Measurements from ENCODE around the gene GJA5. TPM values are rescaled to one million over a fixed set of nuclear protein-coding genes. Genes with fewer than 3 reads are reported as not detected.

The GJA5 gene
- total RNA-seq, 6 experiments from 2014 or later = 0.12 to 1.2 (median 0.56) TPM

DNA sequence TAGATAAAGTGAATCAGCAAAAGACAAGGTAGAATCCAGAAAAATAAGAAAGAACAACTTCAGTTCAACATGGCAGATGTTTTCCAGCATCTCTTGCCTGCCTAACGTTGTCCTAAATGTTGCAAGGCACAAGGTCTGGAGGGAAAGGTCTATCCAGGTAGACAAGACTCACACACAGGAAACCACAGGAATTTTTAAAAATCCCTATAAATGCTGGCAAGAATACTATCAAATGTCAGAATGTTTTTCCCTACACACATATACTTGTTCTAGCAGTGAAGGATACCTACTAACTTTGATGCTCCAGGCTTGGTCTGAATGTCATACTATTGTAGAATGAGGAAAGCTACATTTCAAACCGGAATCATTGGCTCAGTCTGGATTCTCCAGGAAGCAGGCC is 10.6 kb downstream of the GJA5 start:
- H3K4me1 ChIP-seq = no peaks in the 10 kb centered on the region
- no peaks in the 10 kb centered on the region for H3K9me3 ChIP-seq
- H3K4me3 ChIP-seq = no peak overlapping the region
- no peak for TF ChIP-seq POLR2A (IDR thresholded peaks at IDR 0.05)
- TF ChIP-seq, protein P1, sequence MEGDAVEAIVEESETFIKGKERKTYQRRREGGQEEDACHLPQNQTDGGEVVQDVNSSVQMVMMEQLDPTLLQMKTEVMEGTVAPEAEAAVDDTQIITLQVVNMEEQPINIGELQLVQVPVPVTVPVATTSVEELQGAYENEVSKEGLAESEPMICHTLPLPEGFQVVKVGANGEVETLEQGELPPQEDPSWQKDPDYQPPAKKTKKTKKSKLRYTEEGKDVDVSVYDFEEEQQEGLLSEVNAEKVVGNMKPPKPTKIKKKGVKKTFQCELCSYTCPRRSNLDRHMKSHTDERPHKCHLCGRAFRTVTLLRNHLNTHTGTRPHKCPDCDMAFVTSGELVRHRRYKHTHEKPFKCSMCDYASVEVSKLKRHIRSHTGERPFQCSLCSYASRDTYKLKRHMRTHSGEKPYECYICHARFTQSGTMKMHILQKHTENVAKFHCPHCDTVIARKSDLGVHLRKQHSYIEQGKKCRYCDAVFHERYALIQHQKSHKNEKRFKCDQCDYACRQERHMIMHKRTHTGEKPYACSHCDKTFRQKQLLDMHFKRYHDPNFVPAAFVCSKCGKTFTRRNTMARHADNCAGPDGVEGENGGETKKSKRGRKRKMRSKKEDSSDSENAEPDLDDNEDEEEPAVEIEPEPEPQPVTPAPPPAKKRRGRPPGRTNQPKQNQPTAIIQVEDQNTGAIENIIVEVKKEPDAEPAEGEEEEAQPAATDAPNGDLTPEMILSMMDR (IDR thresholded peaks at IDR 0.05) = no peak
- ATAC-seq = no peak
- WGBS (ENCODE audit: insufficient coverage, low coverage, low lambda C conversion rate, missing lambda C conversion rate) = 70% methylated on average over 2 of the region's 2 CpGs
- intact Hi-C loops (cut with DNase I) = no loop called here
- no peak overlapping the region for H3K27ac ChIP-seq
- H3K27me3 ChIP-seq = no peaks in the 10 kb centered on the region
- no peaks in the 10 kb centered on the region for H3K36me3 ChIP-seq
- DNase-seq = no peak

DNA sequence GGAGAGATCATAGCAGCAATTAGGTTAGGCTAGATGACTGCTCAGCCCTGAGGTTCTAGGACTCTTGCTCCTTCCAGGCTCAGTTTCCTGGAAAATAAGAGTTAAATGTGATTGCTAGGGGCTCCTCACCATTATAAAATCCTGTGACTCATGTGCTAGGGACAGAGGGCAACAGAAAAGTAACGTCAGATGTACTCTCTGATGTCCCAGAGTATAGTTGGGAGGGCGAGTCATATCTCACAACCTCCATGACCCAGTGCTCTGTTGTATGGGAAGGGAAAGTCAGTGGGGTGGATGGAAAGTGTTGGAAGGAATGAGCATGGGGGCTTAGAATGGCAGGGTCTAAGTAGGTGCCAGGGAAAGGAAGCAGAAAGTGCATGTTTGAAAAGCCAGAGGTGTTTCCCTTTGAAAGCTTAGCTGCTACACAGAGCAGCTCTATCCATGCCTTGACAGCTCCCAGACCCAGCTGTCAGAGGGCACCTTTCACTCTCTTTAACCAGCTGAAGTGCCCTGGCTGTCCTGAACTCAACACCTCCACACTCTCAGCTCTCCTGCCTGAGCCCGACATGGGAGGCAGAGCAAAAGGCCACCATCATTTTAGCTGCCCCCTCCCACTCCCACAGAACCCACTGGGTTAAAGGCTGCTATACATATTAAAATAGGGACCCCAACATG is 11.6 kb downstream of the GJA5 start:
- ATAC-seq (no peak), DNase-seq (no peak)
- H3K27ac ChIP-seq = no peak overlapping the region
- 72% methylated on average over 3 of the region's 3 CpGs for WGBS (ENCODE audit: insufficient coverage, low coverage, low lambda C conversion rate, missing lambda C conversion rate)
- no peaks in the 10 kb centered on the region for H3K27me3 ChIP-seq
- no peak overlapping the region for H3K4me3 ChIP-seq
- intact Hi-C loops (cut with DNase I) = no loop called here
- H3K9me3 ChIP-seq = no peaks in the 10 kb centered on the region
- H3K36me3 ChIP-seq = no peaks in the 10 kb centered on the region
- TF ChIP-seq, protein P1 (IDR thresholded peaks at IDR 0.05) = no peak
- TF ChIP-seq POLR2A (IDR thresholded peaks at IDR 0.05) = no peak
- no peaks in the 10 kb centered on the region for H3K4me1 ChIP-seq

DNA sequence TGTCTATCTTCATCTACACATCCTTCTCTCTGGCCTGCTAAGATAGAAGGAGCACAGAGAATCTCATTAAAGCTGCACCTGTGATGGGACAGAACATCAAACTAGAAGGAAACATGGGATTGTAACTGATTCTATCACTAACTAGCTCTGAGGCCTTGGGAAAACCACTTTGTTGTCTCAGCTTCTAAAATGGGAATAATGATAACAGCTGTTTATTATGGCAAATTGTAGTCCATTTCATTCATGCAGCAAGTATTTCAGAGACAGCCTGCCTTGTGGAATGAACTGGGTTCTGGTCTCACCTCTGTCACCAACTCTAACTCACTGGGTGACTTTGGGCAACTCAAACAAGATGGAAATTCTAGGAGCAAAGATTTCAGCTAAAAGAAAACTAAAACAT is 12.4 kb downstream of the GJA5 start:
- intact Hi-C loops (cut with DNase I) = no loop called here

DNA sequence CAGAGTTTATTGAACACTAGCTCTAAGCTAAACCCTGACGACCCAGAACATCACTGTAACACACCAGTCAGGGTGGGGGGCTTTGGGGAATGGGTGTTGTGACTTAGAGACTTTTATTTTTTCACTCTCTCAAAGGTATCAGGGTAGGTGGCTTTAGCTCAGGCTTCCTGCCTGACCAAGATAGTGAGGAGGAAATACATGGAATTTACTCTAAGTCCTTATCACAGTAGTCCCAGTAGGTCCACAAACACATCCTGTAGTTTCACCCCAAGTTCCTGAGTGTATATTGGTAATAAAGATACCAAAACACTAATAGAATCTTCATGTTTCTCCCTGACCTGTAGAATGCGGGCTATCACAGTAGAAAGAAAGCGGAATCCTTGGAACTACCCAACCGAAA is 15.1 kb downstream of the GJA5 start:
- H3K27ac ChIP-seq = no peak overlapping the region
- no peaks in the 10 kb centered on the region for H3K9me3 ChIP-seq
- H3K36me3 ChIP-seq = no peaks in the 10 kb centered on the region
- no peak for ATAC-seq
- DNase-seq = no peak
- 88% methylated on average over 3 of the region's 4 CpGs for WGBS (ENCODE audit: insufficient coverage, low coverage, low lambda C conversion rate, missing lambda C conversion rate)
- H3K4me3 ChIP-seq = no peak overlapping the region
- intact Hi-C loops (cut with DNase I) = no loop called here
- TF ChIP-seq, protein P1 (IDR thresholded peaks at IDR 0.05) = no peak
- no peak for TF ChIP-seq POLR2A (IDR thresholded peaks at IDR 0.05)
- H3K4me1 ChIP-seq = no peaks in the 10 kb centered on the region
- no peaks in the 10 kb centered on the region for H3K27me3 ChIP-seq

More for the DNA sequence above, 12.4 kb downstream of the GJA5 start:
- no peaks in the 10 kb centered on the region for H3K27me3 ChIP-seq
- no peak for ATAC-seq
- H3K9me3 ChIP-seq = no peaks in the 10 kb centered on the region
- H3K36me3 ChIP-seq = no peaks in the 10 kb centered on the region
- no peak overlapping the region for H3K4me3 ChIP-seq
- H3K27ac ChIP-seq = no peak overlapping the region
- no peak for TF ChIP-seq POLR2A (IDR thresholded peaks at IDR 0.05)
- TF ChIP-seq, protein P1 (IDR thresholded peaks at IDR 0.05) = no peak
- DNase-seq = no peak
- H3K4me1 ChIP-seq = no peaks in the 10 kb centered on the region

DNA sequence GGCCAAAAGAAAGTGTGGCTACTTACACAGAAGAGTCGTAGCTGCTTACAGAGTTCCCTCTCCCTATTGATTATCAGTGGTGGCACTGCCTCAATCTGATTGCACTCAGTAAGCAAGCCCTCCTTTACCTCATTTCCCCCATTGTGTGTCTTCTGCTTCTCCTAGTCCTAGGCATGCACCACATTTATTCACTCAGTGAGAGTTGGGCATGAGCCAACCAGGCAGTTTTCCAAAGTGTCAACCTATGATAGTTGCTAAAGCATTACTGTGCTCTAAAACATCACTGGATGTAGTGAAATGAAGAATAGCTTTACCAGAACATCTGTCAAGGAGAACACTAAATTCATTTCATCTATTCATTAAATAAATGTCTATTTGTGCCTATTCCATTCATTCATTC is 19.3 kb downstream of the GJA5 start:
- Histone ChIP-seq H3K4me1 (no peaks in the 10 kb centered on the region), H3K27me3 (no peaks in the 10 kb centered on the region), H3K27ac (no peak overlapping the region), H3K4me3 (no peak overlapping the region), H3K9me3 (no peaks in the 10 kb centered on the region), H3K36me3 (no peaks in the 10 kb centered on the region)
- 57% methylated on average over 1 of the region's 1 CpG for WGBS (ENCODE audit: insufficient coverage, low coverage, low lambda C conversion rate, missing lambda C conversion rate)
- intact Hi-C loops (cut with DNase I) = no loop called here
- no peak for ATAC-seq
- TF ChIP-seq POLR2A (IDR thresholded peaks at IDR 0.05) = no peak
- TF ChIP-seq, protein P1 (IDR thresholded peaks at IDR 0.05) = no peak
- DNase-seq = no peak

All from right lobe of liver (tissue), 6 donors.